Hepatocyte (in vitro differentiated cells): ENCODE data around the gene OBSCN. TPM values are rescaled to one million over a fixed set of nuclear protein-coding genes. Genes with fewer than 3 reads are reported as not detected.

Experiments
- DNase-seq: peaks from one replicate; pipeline ENCODE4 v3.0.0-alpha.2; 2016; ENCODE audit warnings: low spot score
- H2AFZ ChIP-seq: fragments of 200-600 bp; sonication (generic); 2 replicates; pipeline ENCODE4 v1.6.0; 2016; ENCODE audit warnings: antibody characterized with exemption, mild to moderate bottlenecking
- H3K27ac ChIP-seq: fragments of 200-600 bp; sonication (generic); 2 replicates; pipeline ENCODE4 v1.5.1; 2016; ENCODE audit warnings: mild to moderate bottlenecking
- H3K27me3 ChIP-seq: fragments of 200-600 bp; sonication (generic); 2 replicates; pipeline ENCODE4 v1.6.1; 2016
- H3K36me3 ChIP-seq: fragments of 200-600 bp; sonication (generic); replicated peaks from 2 replicates; pipeline ENCODE4 v1.5.1; 2016; ENCODE audit warnings: low read depth; ENCODE audit not compliant: insufficient read depth
- H3K4me1 ChIP-seq: fragments of 200-600 bp; sonication (generic); 2 replicates; pipeline ENCODE4 v1.5.1; 2016; ENCODE audit warnings: mild to moderate bottlenecking, moderate library complexity; ENCODE audit not compliant: insufficient read depth
- H3K4me2 ChIP-seq: fragments of 200-600 bp; sonication (generic); 2 replicates; pipeline ENCODE4 v1.6.0; 2016
- H3K4me3 ChIP-seq: fragments of 200-600 bp; sonication (generic); 2 replicates; pipeline ENCODE4 v1.5.1; 2016; ENCODE audit warnings: mild to moderate bottlenecking
- H3K79me2 ChIP-seq: fragments of 200-600 bp; sonication (generic); 2 replicates; pipeline ENCODE4 v1.6.0; 2017; ENCODE audit warnings: mild to moderate bottlenecking
- H3K9me2 ChIP-seq: fragments of 200-600 bp; sonication (generic); replicated peaks from 2 replicates; pipeline ENCODE4 v1.6.0; 2017; ENCODE audit warnings: mild to moderate bottlenecking; ENCODE audit not compliant: insufficient read depth
- H3K9me3 ChIP-seq: fragments of 200-600 bp; sonication (generic); 2 replicates; pipeline ENCODE4 v1.5.1; 2016; ENCODE audit warnings: low read depth, mild to moderate bottlenecking
- H4K20me1 ChIP-seq: fragments of 200-600 bp; sonication (generic); 2 replicates; pipeline ENCODE4 v1.6.0; 2016; ENCODE audit warnings: mild to moderate bottlenecking; ENCODE audit not compliant: insufficient read depth, poor library complexity, severe bottlenecking
- EZH2 ChIP-seq: fragments of 200-600 bp; sonication (generic); IDR thresholded peaks from 2 replicates; pipeline ENCODE4 v1.6.1; 2016; ENCODE audit warnings: antibody characterized with exemption, mild to moderate bottlenecking, borderline replicate concordance
- EZH2phosphoT487 ChIP-seq: fragments of 200-600 bp; sonication (generic); IDR thresholded peaks from one replicate; pipeline ENCODE4 v1.6.1; 2018; ENCODE audit warnings: antibody characterized with exemption, mild to moderate bottlenecking, low read depth, moderate library complexity; ENCODE audit not compliant: unreplicated experiment, severe bottlenecking
- WGBS: methylation state at CpG from one replicate; pipeline ENCODE4 v1.1.6; 2016; ENCODE audit warnings: low lambda C conversion rate; ENCODE audit errors: missing lambda C conversion rate; 5-methylcytosine and 5-hydroxymethylcytosine counted together
- polyA plus RNA-seq: library from polyadenylated mRNA; unstranded; fragments of >200 nt; fragmentation: Nextera tagmentation; extraction: Ambion mirVana; gene quantifications from 2 replicates; pipeline ENCODE4 v1.2.1, GENCODE V29; 2016
- total RNA-seq: library from RNA; depleted of rRNA; stranded (reverse); fragments of >200 nt; gene quantifications from 2 replicates; pipeline ENCODE4 v1.2.3, GENCODE V29; 2014
- TF ChIP-seq, protein P1 (sequence below): fragments of 200-600 bp; sonication (generic); IDR thresholded peaks from 2 replicates; pipeline ENCODE4 v1.5.1; 2016; ENCODE audit warnings: antibody characterized with exemption, mild to moderate bottlenecking; ENCODE audit not compliant: poor library complexity

Gene OBSCN
- total and polyA plus RNA-seq, 2 experiments from 2014 or later: 15.0 to 22.4 TPM

GRCh38 chr1:228204958-228205357, 2.9 kb upstream of the OBSCN start:
- no peak overlapping the region for H2AFZ ChIP-seq
- DNase-seq: no peak
- 67% methylated on average over 8 of the region's 8 CpGs for WGBS
- TF ChIP-seq EZH2 (no peak), EZH2phosphoT487 (no peak)
- TF ChIP-seq, protein P1, sequence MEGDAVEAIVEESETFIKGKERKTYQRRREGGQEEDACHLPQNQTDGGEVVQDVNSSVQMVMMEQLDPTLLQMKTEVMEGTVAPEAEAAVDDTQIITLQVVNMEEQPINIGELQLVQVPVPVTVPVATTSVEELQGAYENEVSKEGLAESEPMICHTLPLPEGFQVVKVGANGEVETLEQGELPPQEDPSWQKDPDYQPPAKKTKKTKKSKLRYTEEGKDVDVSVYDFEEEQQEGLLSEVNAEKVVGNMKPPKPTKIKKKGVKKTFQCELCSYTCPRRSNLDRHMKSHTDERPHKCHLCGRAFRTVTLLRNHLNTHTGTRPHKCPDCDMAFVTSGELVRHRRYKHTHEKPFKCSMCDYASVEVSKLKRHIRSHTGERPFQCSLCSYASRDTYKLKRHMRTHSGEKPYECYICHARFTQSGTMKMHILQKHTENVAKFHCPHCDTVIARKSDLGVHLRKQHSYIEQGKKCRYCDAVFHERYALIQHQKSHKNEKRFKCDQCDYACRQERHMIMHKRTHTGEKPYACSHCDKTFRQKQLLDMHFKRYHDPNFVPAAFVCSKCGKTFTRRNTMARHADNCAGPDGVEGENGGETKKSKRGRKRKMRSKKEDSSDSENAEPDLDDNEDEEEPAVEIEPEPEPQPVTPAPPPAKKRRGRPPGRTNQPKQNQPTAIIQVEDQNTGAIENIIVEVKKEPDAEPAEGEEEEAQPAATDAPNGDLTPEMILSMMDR: no peak
- H3K4me3 ChIP-seq: no peak overlapping the region
- no peak overlapping the region for H3K27ac ChIP-seq
- no peak overlapping the region for H3K4me2 ChIP-seq
- no peaks in the 10 kb centered on the region for H3K27me3 ChIP-seq
- no peaks in the 10 kb centered on the region for H3K9me2 ChIP-seq
- H3K9me3 ChIP-seq: no peaks in the 10 kb centered on the region
- no peaks in the 10 kb centered on the region for H3K79me2 ChIP-seq
- no peaks in the 10 kb centered on the region for H4K20me1 ChIP-seq
- no peaks in the 10 kb centered on the region for H3K36me3 ChIP-seq
- H3K4me1 ChIP-seq: peaks cover 17% of the 10 kb centered on the region

GRCh38 chr1:228205526-228206436, 2.1 kb upstream of the OBSCN start:
- no peak overlapping the region for H3K4me3 ChIP-seq
- no peak overlapping the region for H2AFZ ChIP-seq
- WGBS: 59% methylated on average over 15 of the region's 15 CpGs
- H3K4me1 ChIP-seq: peaks cover 21% of the 10 kb centered on the region
- H3K9me3 ChIP-seq: no peaks in the 10 kb centered on the region
- H4K20me1 ChIP-seq: no peaks in the 10 kb centered on the region
- TF ChIP-seq EZH2phosphoT487 (no peak), EZH2 (no peak)
- TF ChIP-seq, protein P1: no peak
- H3K9me2 ChIP-seq: no peaks in the 10 kb centered on the region
- peak overlapping the region; percentile 7 for H3K27ac ChIP-seq
- H3K4me2 ChIP-seq: no peak overlapping the region
- H3K27me3 ChIP-seq: no peaks in the 10 kb centered on the region
- H3K36me3 ChIP-seq: no peaks in the 10 kb centered on the region
- no peak for DNase-seq
- no peaks in the 10 kb centered on the region for H3K79me2 ChIP-seq

GRCh38 chr1:228206582-228207351, 1.1 kb upstream of the OBSCN start:
- Histone ChIP-seq H3K27me3 (no peaks in the 10 kb centered on the region), H3K36me3 (no peaks in the 10 kb centered on the region), H4K20me1 (no peaks in the 10 kb centered on the region), H3K9me2 (no peaks in the 10 kb centered on the region), H3K79me2 (no peaks in the 10 kb centered on the region), H3K9me3 (no peaks in the 10 kb centered on the region), H3K4me2 (no peak overlapping the region), H3K4me3 (no peak overlapping the region), H2AFZ (no peak overlapping the region), H3K27ac (no peak overlapping the region), H3K4me1 (peaks cover 21% of the 10 kb centered on the region)
- no peak for TF ChIP-seq EZH2
- no peak for TF ChIP-seq EZH2phosphoT487
- TF ChIP-seq, protein P1: no peak
- DNase-seq: peak; percentile 37
- WGBS: 78% methylated on average over 16 of the region's 16 CpGs
